Endothelial cell (in vitro differentiated cells): ENCODE measurements around the gene DOCK3. TPM values are rescaled to one million over a fixed set of nuclear protein-coding genes. Genes with fewer than 3 reads are reported as not detected.

Experiments used
- DNase-seq: peaks from one replicate; pipeline ENCODE4 v3.0.0; 2021; ENCODE audit warnings: low spot score
- H3K27ac Mint-ChIP-seq: one replicate; pipeline ENCODE4 v1.8.0; 2021; ENCODE audit warnings: mixed read lengths, inconsistent platforms; ENCODE audit not compliant: unreplicated experiment
- H3K27me3 Mint-ChIP-seq: one replicate; pipeline ENCODE4 v1.8.0; 2021; ENCODE audit warnings: mild to moderate bottlenecking, moderate library complexity, mixed read lengths, inconsistent platforms; ENCODE audit not compliant: unreplicated experiment
- H3K36me3 Mint-ChIP-seq: one replicate; pipeline ENCODE4 v1.8.0; 2021; ENCODE audit warnings: mild to moderate bottlenecking, low read depth, mixed read lengths, inconsistent platforms; ENCODE audit not compliant: unreplicated experiment
- H3K4me1 Mint-ChIP-seq: one replicate; pipeline ENCODE4 v1.8.0; 2021; ENCODE audit warnings: mild to moderate bottlenecking, mixed read lengths, inconsistent platforms; ENCODE audit not compliant: unreplicated experiment
- H3K4me3 Mint-ChIP-seq: one replicate; pipeline ENCODE4 v1.8.0; 2021; ENCODE audit warnings: mild to moderate bottlenecking, mixed read lengths, inconsistent platforms; ENCODE audit not compliant: unreplicated experiment
- H3K9me3 Mint-ChIP-seq: one replicate; pipeline ENCODE4 v1.8.0; 2021; ENCODE audit warnings: mixed read lengths, inconsistent platforms; ENCODE audit not compliant: unreplicated experiment
- total RNA-seq: library from RNA; stranded (reverse); fragmentation: NEBNext Ultra II Directional; extraction: Animal tissue kit (Norgen Biotek cat#: 25700); gene quantifications from one replicate; pipeline ENCODE4 v1.2.1, GENCODE V29; 2021; ENCODE audit not compliant: unreplicated experiment
- TF ChIP-seq, protein P1 (sequence below): fragments of 200-600 bp; sonication (generic); IDR thresholded peaks from one replicate; pipeline ENCODE4 v1.5.0; 2021; ENCODE audit warnings: antibody characterized with exemption; ENCODE audit not compliant: unreplicated experiment

The DOCK3 gene
- total RNA-seq, 1 donor from 2014 or later, result 1.3 TPM

- H3K27me3 Mint-ChIP-seq, result peaks cover 3% of the 10 kb centered on the region
- no peaks in the 10 kb centered on the region for H3K36me3 Mint-ChIP-seq
- no peak overlapping the region for H3K27ac Mint-ChIP-seq
- peaks cover 2% of the 10 kb centered on the region for H3K4me1 Mint-ChIP-seq
- no peak for DNase-seq
- no peaks in the 10 kb centered on the region for H3K9me3 Mint-ChIP-seq
- no peak overlapping the region for H3K4me3 Mint-ChIP-seq
- TF ChIP-seq, protein P1, sequence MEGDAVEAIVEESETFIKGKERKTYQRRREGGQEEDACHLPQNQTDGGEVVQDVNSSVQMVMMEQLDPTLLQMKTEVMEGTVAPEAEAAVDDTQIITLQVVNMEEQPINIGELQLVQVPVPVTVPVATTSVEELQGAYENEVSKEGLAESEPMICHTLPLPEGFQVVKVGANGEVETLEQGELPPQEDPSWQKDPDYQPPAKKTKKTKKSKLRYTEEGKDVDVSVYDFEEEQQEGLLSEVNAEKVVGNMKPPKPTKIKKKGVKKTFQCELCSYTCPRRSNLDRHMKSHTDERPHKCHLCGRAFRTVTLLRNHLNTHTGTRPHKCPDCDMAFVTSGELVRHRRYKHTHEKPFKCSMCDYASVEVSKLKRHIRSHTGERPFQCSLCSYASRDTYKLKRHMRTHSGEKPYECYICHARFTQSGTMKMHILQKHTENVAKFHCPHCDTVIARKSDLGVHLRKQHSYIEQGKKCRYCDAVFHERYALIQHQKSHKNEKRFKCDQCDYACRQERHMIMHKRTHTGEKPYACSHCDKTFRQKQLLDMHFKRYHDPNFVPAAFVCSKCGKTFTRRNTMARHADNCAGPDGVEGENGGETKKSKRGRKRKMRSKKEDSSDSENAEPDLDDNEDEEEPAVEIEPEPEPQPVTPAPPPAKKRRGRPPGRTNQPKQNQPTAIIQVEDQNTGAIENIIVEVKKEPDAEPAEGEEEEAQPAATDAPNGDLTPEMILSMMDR, result no peak
Observed at GRCh38 chr3:51276046-51276445, 601.3 kb downstream of the DOCK3 start.

DNA sequence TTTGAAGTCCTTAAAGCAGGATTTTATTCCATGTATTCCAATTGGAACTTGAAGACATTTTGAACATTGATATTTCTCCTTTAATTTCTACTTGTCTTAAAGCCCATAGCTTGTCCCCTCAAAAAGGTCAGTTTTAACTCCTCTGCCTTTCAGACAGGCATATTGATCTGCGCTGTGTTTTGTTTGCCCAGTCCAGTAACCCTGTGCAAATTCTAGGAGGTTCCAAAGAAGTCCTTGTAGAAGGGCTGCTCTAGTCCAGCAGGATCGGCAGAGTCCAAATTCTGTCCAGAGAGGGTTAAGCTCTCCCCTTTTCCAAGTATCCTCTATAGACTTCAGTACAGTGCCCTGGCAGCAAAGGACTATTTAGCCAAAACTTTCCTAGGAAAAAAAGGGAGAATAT, 604.7 kb downstream of the DOCK3 start:
- TF ChIP-seq, protein P1, result no peak
- Mint-ChIP-seq H3K4me1 (no peaks in the 10 kb centered on the region), H3K4me3 (no peak overlapping the region), H3K36me3 (peaks cover 5% of the 10 kb centered on the region), H3K27me3 (peaks cover 3% of the 10 kb centered on the region), H3K9me3 (no peaks in the 10 kb centered on the region), H3K27ac (no peak overlapping the region)
- no peak for DNase-seq

GRCh38 chr3:51280176-51280575, 605.4 kb downstream of the DOCK3 start:
- Mint-ChIP-seq H3K9me3 (no peaks in the 10 kb centered on the region), H3K27ac (no peak overlapping the region), H3K36me3 (peaks cover 5% of the 10 kb centered on the region), H3K27me3 (peaks cover 1% of the 10 kb centered on the region), H3K4me3 (no peak overlapping the region), H3K4me1 (no peaks in the 10 kb centered on the region)
- TF ChIP-seq, protein P1, result no peak
- no peak for DNase-seq

- Mint-ChIP-seq H3K9me3 (no peaks in the 10 kb centered on the region), H3K27me3 (peaks cover 1% of the 10 kb centered on the region), H3K27ac (no peak overlapping the region), H3K4me1 (no peaks in the 10 kb centered on the region), H3K4me3 (no peak overlapping the region), H3K36me3 (peaks cover 5% of the 10 kb centered on the region)
- DNase-seq, result no peak
- TF ChIP-seq, protein P1, result no peak
Observed at GRCh38 chr3:51282931-51283330, 608.2 kb downstream of the DOCK3 start.

- Mint-ChIP-seq H3K36me3 (peaks cover 5% of the 10 kb centered on the region), H3K9me3 (no peaks in the 10 kb centered on the region), H3K4me1 (no peaks in the 10 kb centered on the region), H3K27ac (no peak overlapping the region), H3K27me3 (peaks cover 1% of the 10 kb centered on the region), H3K4me3 (no peak overlapping the region)
- TF ChIP-seq, protein P1, result no peak
- no peak for DNase-seq
Observed at GRCh38 chr3:51283421-51283820, 608.7 kb downstream of the DOCK3 start.
